ENCODE measurements around the gene IL12B. TPM values are rescaled to one million over a fixed set of nuclear protein-coding genes. Genes with fewer than 3 reads are reported as not detected.

The IL12B gene
- polyA plus RNA-seq, 1 donor = 0.09 TPM

DNA sequence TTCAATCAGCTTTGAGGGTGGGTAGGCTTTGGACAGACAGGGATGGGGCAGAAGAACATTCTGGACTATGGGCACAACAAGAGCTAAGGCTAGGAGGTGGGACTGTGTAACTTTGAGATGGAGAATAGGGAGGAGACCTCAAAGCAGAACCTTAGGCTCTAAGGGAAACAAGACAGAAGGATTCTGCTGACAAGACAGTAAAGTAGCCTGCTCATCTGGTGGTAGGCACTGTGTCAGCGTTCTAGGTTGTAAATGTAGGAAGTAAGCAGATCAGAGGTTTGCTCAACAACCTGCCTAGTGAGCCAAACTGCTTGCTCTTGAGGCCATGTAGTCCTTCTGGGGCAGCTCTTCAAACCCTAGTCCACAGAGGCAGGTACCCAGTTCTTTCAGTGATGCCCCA lies 15.0 kb upstream of the IL12B start:
- Histone ChIP-seq H3K4me3 (ENCODE audit: low read length) (no peak overlapping the region), H3K36me3 (ENCODE audit: control insufficient read depth, insufficient read depth, low read length) (no peaks in the 10 kb centered on the region), H3K27me3 (ENCODE audit: control insufficient read depth, insufficient read depth, low read length) (no peaks in the 10 kb centered on the region), H3K9me3 (ENCODE audit: control insufficient read depth, low read depth, low read length) (peaks cover 6% of the 10 kb centered on the region), H3K4me1 (ENCODE audit: control insufficient read depth, insufficient read depth, low read length) (peaks cover 3% of the 10 kb centered on the region), H3K27ac (ENCODE audit: low read length) (no peak overlapping the region)
- no CpG with 5 or more reads among the region's 1 CpG for WGBS (ENCODE audit: insufficient coverage, low lambda C conversion rate)
- DNase-seq = no peak

DNA sequence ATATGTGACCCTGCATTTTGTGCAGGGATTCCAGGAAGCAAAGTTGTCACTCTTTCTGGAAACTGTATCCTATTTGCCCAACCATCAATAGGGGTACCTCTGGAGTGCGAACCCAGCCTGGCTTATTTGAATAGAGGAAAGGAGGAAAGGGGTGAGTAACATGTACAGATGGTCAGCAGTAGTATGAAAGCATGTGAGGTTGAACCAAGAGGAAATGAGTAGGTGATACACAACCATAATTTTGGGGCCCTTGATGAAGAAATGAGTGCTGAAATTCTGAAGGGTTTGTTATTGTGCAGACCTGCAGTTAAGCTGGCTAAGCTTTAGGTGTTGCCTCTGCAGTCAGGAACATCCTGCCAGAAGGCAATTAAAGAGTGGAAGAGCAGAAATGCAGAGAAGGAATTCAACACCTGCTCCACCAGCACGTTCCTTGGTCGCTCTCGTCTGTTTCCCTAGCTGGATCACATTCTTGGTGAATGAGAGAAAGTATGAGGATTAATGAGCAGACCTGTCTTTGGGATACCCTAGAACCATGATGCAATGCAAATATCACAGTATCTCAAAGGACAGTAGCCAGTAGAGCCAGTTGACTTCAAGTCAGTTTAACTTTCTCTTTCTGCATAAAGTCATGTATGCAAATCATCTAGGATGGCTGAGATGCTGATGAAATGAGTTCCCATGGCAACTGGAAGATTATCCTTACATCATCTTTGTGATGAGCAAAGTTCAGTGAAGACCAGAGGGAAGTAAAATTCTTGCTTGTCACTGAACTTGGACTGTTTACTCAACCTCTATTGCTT lies 13.2 kb upstream of the IL12B start:
- Histone ChIP-seq H3K4me3 (ENCODE audit: low read length) (no peak overlapping the region), H3K27ac (ENCODE audit: low read length) (no peak overlapping the region), H3K27me3 (ENCODE audit: control insufficient read depth, insufficient read depth, low read length) (no peaks in the 10 kb centered on the region), H3K36me3 (ENCODE audit: control insufficient read depth, insufficient read depth, low read length) (no peaks in the 10 kb centered on the region), H3K9me3 (ENCODE audit: control insufficient read depth, low read depth, low read length) (peaks cover 6% of the 10 kb centered on the region), H3K4me1 (ENCODE audit: control insufficient read depth, insufficient read depth, low read length) (peaks cover 3% of the 10 kb centered on the region)
- DNase-seq = no peak
- WGBS (ENCODE audit: insufficient coverage, low lambda C conversion rate) = no CpG with 5 or more reads among the region's 4 CpGs

DNA sequence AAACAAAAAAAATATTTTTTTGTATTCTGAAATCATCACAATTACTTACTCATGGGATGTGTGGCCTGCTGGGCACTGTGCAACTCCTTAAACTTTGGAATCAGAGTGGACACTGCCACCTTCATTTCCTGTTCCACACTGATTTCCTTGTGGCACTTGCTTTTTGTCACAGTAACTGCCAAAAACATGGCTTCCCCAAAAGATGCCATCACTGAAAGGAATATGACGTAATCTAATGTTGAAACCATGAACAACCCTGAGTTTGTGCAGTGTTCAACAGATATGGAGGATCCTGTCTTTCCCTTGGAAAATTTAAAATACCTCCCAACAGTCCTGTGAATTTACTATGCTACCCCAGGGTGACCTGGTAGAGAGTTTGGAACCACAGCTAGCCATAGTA lies 12.6 kb upstream of the IL12B start:
- Histone ChIP-seq H3K4me3 (ENCODE audit: low read length) (no peak overlapping the region), H3K27me3 (ENCODE audit: control insufficient read depth, insufficient read depth, low read length) (no peaks in the 10 kb centered on the region), H3K9me3 (ENCODE audit: control insufficient read depth, low read depth, low read length) (peaks cover 6% of the 10 kb centered on the region), H3K36me3 (ENCODE audit: control insufficient read depth, insufficient read depth, low read length) (no peaks in the 10 kb centered on the region), H3K27ac (ENCODE audit: low read length) (no peak overlapping the region), H3K4me1 (ENCODE audit: control insufficient read depth, insufficient read depth, low read length) (peaks cover 3% of the 10 kb centered on the region)
- WGBS (ENCODE audit: insufficient coverage, low lambda C conversion rate) = no CpG with 5 or more reads among the region's 1 CpG
- no peak for DNase-seq

DNA sequence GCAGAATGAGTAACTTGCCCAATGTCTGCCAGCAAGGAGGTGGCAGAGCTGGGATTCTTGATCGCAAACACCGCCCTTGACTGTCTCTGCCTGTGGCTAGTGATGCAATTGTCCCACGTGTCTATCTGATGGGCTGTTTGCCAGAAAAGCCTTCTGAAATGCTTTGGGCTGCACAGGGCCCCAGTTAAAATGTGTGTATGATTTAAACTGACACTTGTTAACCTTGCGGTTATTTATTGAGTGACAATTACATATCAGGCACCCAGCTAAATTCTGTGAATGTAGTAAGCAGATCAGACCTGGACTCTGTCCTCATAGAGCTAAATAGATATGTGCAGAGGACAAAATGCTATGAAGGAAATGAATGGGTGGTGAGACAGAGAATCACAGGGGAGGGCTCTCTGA lies 11.6 kb upstream of the IL12B start:
- Histone ChIP-seq H3K9me3 (ENCODE audit: control insufficient read depth, low read depth, low read length) (peaks cover 6% of the 10 kb centered on the region), H3K4me3 (ENCODE audit: low read length) (no peak overlapping the region), H3K4me1 (ENCODE audit: control insufficient read depth, insufficient read depth, low read length) (peaks cover 3% of the 10 kb centered on the region), H3K27me3 (ENCODE audit: control insufficient read depth, insufficient read depth, low read length) (no peaks in the 10 kb centered on the region), H3K27ac (ENCODE audit: low read length) (no peak overlapping the region), H3K36me3 (ENCODE audit: control insufficient read depth, insufficient read depth, low read length) (no peaks in the 10 kb centered on the region)
- peak; percentile 44 to 51 for DNase-seq
- WGBS (ENCODE audit: insufficient coverage, low lambda C conversion rate) = no CpG with 5 or more reads among the region's 4 CpGs

DNA sequence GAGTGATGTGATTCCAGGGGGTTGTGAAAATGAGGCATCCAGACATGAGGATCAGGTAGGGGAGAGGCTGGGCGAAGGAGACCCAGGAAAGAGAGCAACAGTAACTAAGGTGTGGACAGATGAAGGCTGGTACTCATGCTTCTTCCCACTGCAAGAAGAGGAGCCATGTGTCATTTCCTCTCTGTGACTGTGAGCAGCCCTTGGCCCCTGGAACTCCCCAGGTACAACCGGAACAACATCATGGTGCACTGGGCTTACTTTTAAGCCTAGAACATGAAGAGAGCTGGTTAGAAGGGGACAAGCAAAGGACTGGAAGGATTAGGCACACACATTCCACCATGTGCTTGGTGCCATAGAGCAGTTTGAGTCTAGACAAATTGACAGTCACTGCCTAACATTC lies 10.9 kb upstream of the IL12B start:
- Histone ChIP-seq H3K9me3 (ENCODE audit: control insufficient read depth, low read depth, low read length) (peaks cover 6% of the 10 kb centered on the region), H3K27me3 (ENCODE audit: control insufficient read depth, insufficient read depth, low read length) (no peaks in the 10 kb centered on the region), H3K4me1 (ENCODE audit: control insufficient read depth, insufficient read depth, low read length) (peaks cover 3% of the 10 kb centered on the region), H3K27ac (ENCODE audit: low read length) (no peak overlapping the region), H3K4me3 (ENCODE audit: low read length) (no peak overlapping the region), H3K36me3 (ENCODE audit: control insufficient read depth, insufficient read depth, low read length) (no peaks in the 10 kb centered on the region)
- 83% methylated on average over 1 of the region's 2 CpGs for WGBS (ENCODE audit: insufficient coverage, low lambda C conversion rate)
- no peak for DNase-seq

DNA sequence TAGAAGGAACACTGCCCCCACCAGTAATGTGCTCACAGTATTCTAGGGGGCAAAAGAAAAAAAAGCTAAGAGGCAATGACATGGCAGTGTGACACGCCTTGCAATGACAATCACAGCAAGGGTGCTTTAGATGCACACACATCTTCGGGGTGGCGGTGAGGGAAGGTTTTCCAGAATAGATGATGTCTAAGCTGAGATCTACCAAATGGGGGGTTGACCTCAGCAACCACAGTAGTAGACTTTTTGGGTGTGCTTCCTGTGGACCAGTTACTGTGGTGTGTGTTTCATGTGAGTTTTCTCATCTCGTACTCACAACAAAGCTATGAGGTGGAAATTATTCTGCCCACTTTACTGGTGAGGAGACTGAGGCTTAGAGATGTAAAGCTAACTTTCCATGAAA lies 10.2 kb upstream of the IL12B start:
- Histone ChIP-seq H3K9me3 (ENCODE audit: control insufficient read depth, low read depth, low read length) (peaks cover 6% of the 10 kb centered on the region), H3K27ac (ENCODE audit: low read length) (no peak overlapping the region), H3K4me3 (ENCODE audit: low read length) (no peak overlapping the region), H3K27me3 (ENCODE audit: control insufficient read depth, insufficient read depth, low read length) (no peaks in the 10 kb centered on the region), H3K36me3 (ENCODE audit: control insufficient read depth, insufficient read depth, low read length) (no peaks in the 10 kb centered on the region), H3K4me1 (ENCODE audit: control insufficient read depth, insufficient read depth, low read length) (peaks cover 3% of the 10 kb centered on the region)
- no peak for DNase-seq
- WGBS (ENCODE audit: insufficient coverage, low lambda C conversion rate) = 80% methylated on average over 1 of the region's 4 CpGs

DNA sequence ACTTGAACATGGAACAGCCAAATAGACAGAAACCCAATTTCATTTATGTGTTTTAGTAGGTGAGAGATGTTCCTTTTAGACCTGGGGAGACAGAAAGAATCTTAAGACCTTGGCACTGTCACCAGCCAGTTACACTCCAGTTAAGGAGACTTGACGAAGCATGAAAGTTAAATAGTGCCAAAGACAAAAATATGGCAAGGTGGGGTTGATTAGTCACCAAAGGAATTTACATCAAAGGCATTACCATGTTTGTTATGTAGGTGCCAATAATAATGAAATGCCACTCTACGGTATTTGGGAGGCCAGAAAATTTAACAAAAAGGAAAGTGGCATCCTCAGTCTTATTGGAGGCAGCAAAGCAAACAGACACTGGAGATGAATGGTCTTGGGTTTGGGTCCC lies 9.2 kb upstream of the IL12B start:
- H3K9me3 ChIP-seq (ENCODE audit: control insufficient read depth, low read depth, low read length) = peaks cover 3% of the 10 kb centered on the region
- no peak for DNase-seq
- WGBS (ENCODE audit: insufficient coverage, low lambda C conversion rate) = no CpG with 5 or more reads among the region's 2 CpGs
- no peaks in the 10 kb centered on the region for H3K27me3 ChIP-seq (ENCODE audit: control insufficient read depth, insufficient read depth, low read length)
- H3K36me3 ChIP-seq (ENCODE audit: control insufficient read depth, insufficient read depth, low read length) = no peaks in the 10 kb centered on the region
- peaks cover 3% of the 10 kb centered on the region for H3K4me1 ChIP-seq (ENCODE audit: control insufficient read depth, insufficient read depth, low read length)
- H3K27ac ChIP-seq (ENCODE audit: low read length) = no peak overlapping the region
- no peak overlapping the region for H3K4me3 ChIP-seq (ENCODE audit: low read length)

DNA sequence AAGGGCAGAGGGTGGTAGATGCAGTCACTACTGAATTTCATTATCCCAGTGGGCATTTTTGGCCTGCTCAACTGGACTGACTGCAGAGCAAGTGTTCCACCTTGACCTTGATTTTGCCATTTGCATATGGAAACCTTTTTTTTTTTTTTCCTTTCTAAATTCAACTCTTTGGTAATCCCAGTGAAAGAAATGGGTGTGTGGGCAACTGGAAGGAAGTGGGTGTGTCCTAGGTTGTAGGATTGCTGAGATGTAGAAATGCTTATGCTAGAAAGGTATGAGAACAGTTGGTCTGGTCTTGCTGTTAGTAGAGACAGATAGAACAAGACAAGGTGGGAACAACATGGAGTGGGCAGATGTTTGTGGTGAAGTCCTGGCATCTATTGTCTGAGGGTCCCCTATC lies 7.8 kb upstream of the IL12B start:
- Histone ChIP-seq H3K27me3 (ENCODE audit: control insufficient read depth, insufficient read depth, low read length) (no peaks in the 10 kb centered on the region), H3K27ac (ENCODE audit: low read length) (no peak overlapping the region), H3K36me3 (ENCODE audit: control insufficient read depth, insufficient read depth, low read length) (no peaks in the 10 kb centered on the region), H3K4me3 (ENCODE audit: low read length) (no peak overlapping the region), H3K9me3 (ENCODE audit: control insufficient read depth, low read depth, low read length) (no peaks in the 10 kb centered on the region), H3K4me1 (ENCODE audit: control insufficient read depth, insufficient read depth, low read length) (peaks cover 3% of the 10 kb centered on the region)
- no peak for DNase-seq

DNA sequence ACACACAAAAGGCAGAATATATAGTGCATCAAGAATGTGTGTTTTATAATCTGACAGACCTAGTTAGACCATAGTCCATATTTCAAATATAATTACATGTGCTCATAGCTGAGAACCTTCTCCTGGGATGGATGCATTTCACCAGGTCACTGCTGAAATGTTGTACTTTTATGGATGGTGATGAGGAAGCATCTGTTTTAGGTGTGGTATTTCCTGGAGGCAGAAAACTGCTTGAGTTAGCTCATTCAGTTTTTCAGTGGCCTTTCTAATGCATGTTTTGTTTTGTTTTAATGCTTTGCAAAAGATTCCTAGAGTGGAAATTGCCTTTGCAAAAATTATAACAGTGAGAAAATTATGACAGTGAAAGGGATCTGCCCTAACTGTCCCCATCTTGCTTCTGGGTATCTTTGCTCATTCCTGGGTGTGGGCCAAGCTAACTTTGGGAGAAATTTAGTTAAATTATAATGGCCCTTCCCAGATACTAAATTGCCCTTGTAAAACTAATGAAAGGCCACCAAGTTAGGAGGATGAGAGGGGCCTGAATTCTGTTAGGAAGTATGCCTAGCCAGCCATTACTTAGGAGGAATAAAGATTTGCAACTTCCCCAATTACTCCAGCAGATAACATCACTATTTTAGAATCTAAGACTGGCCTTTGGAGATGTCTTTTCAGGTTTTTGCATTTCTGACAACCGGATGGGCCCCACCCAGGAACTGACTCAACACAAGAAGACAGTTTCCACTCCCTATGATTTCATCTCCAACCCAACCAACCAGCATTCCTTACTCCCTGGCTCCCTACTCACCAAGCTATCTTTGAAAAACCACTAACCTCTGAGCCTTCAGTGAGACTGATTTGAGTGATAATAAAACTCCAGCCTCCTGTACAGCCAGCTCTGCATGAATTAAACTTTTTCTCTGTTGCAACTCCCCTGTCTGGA lies 7.0 kb upstream of the IL12B start:
- DNase-seq = no peak
- Histone ChIP-seq H3K36me3 (ENCODE audit: control insufficient read depth, insufficient read depth, low read length) (no peaks in the 10 kb centered on the region), H3K27ac (ENCODE audit: low read length) (no peak overlapping the region), H3K4me1 (ENCODE audit: control insufficient read depth, insufficient read depth, low read length) (peaks cover 2% of the 10 kb centered on the region), H3K4me3 (ENCODE audit: low read length) (no peak overlapping the region), H3K27me3 (ENCODE audit: control insufficient read depth, insufficient read depth, low read length) (no peaks in the 10 kb centered on the region), H3K9me3 (ENCODE audit: control insufficient read depth, low read depth, low read length) (no peaks in the 10 kb centered on the region)
- no CpG with 5 or more reads among the region's 1 CpG for WGBS (ENCODE audit: insufficient coverage, low lambda C conversion rate)

DNA sequence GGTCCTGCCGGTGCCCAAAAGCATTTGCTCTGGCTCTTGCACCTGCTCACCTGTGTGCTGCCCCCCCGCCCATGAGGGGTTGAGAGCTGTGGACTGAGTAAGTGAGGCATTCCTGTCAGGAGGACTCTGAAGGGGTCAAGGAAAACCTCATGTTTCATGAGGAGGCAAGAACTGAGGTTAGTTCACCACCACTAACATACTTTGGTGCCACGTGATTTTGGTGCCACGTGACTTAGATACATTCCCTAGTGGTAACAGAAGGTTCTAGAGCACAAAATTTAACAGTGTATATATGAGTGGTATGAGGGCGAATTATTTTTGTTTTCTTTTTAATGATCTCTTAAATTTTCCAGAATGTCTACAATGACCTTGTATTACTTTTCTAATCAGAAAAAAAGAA lies 6.3 kb upstream of the IL12B start:
- no peak overlapping the region for H3K4me3 ChIP-seq (ENCODE audit: low read length)
- DNase-seq = no peak
- no peaks in the 10 kb centered on the region for H3K36me3 ChIP-seq (ENCODE audit: control insufficient read depth, insufficient read depth, low read length)
- WGBS (ENCODE audit: insufficient coverage, low lambda C conversion rate) = 94% methylated on average over 3 of the region's 5 CpGs
- H3K27ac ChIP-seq (ENCODE audit: low read length) = no peak overlapping the region
- no peaks in the 10 kb centered on the region for H3K27me3 ChIP-seq (ENCODE audit: control insufficient read depth, insufficient read depth, low read length)
- no peaks in the 10 kb centered on the region for H3K9me3 ChIP-seq (ENCODE audit: control insufficient read depth, low read depth, low read length)
- no peaks in the 10 kb centered on the region for H3K4me1 ChIP-seq (ENCODE audit: control insufficient read depth, insufficient read depth, low read length)

Measured in large intestine (tissue), 3 donors.